ENCODE measurements around the gene SLC7A7. TPM values are rescaled to one million over a fixed set of nuclear protein-coding genes. Genes with fewer than 3 reads are reported as not detected.
"Not testable (repeated sequence)": the region's sequence is repeated elsewhere in the genome, so short reads cannot be mapped to it uniquely, and the experiment has no call there.

Gene SLC7A7
- total RNA-seq, 1 donor from 2014 or later = 8.3 TPM

- H3K36me3 Mint-ChIP-seq = no peaks in the 10 kb centered on the region
- H3K9me3 Mint-ChIP-seq = no peaks in the 10 kb centered on the region
- DNase-seq (ENCODE audit: low spot score in 2 of 2, unreplicated experiment in 2 of 2) = peak; percentile 82 to 99
- H3K4me1 Mint-ChIP-seq = peaks cover 28% of the 10 kb centered on the region
- peak; percentile 98 for TF ChIP-seq CTCF (IDR thresholded peaks at IDR 0.05; ENCODE audit: unreplicated experiment)
- H3K27ac Mint-ChIP-seq = peak overlapping the region; percentile 80
- no peaks in the 10 kb centered on the region for H3K27me3 Mint-ChIP-seq (ENCODE audit: low read depth)
- H3K4me3 Mint-ChIP-seq = peak overlapping the region; percentile 73
Observed at GRCh38 chr14:22852940-22853767, 37.9 kb upstream of the SLC7A7 start.

GRCh38 chr14:22852599-22852939, 37.3 kb upstream of the SLC7A7 start:
- Mint-ChIP-seq H3K27ac (peak overlapping the region; percentile 80), H3K36me3 (no peaks in the 10 kb centered on the region), H3K4me3 (no peak overlapping the region), H3K27me3 (ENCODE audit: low read depth) (no peaks in the 10 kb centered on the region), H3K4me1 (peaks cover 33% of the 10 kb centered on the region), H3K9me3 (no peaks in the 10 kb centered on the region)
- no peak for DNase-seq (ENCODE audit: low spot score in 2 of 2, unreplicated experiment in 2 of 2)
- TF ChIP-seq CTCF (IDR thresholded peaks at IDR 0.05; ENCODE audit: unreplicated experiment) = no peak

DNA sequence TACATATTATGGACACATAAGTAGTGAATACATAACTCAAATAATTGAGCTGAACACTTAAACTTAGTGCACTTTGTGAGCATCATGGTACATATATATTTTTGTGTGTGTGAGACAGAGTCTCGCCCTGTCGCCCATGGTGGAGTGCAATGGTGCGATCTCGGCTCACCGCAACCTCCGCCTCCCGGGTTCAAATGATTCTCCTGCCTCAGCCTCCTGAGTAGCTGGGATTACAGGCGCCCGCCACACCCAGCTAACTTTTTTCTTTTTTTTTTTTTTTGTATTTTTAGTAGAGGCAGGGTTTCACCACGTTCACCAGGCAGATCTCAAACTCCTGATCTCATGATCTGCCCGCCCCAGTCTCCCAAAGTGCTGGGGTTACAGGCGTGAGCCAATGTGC, 36.9 kb upstream of the SLC7A7 start:
- peaks cover 34% of the 10 kb centered on the region for H3K4me1 Mint-ChIP-seq
- H3K4me3 Mint-ChIP-seq; H3K27me3 Mint-ChIP-seq (ENCODE audit: low read depth); H3K27ac Mint-ChIP-seq; H3K9me3 Mint-ChIP-seq; H3K36me3 Mint-ChIP-seq; DNase-seq (ENCODE audit: low spot score in 2 of 2, unreplicated experiment in 2 of 2): not testable (repeated sequence)

- no peak for DNase-seq (ENCODE audit: low spot score in 2 of 2, unreplicated experiment in 2 of 2)
- H3K27ac Mint-ChIP-seq = peak overlapping the region; percentile 64
- H3K9me3 Mint-ChIP-seq = no peaks in the 10 kb centered on the region
- no peaks in the 10 kb centered on the region for H3K27me3 Mint-ChIP-seq (ENCODE audit: low read depth)
- H3K4me3 Mint-ChIP-seq = no peak overlapping the region
- peaks cover 38% of the 10 kb centered on the region for H3K4me1 Mint-ChIP-seq
- no peak for TF ChIP-seq CTCF (IDR thresholded peaks at IDR 0.05; ENCODE audit: unreplicated experiment)
- peaks cover 3% of the 10 kb centered on the region for H3K36me3 Mint-ChIP-seq
Observed at GRCh38 chr14:22850944-22851764, 35.9 kb upstream of the SLC7A7 start.

DNA sequence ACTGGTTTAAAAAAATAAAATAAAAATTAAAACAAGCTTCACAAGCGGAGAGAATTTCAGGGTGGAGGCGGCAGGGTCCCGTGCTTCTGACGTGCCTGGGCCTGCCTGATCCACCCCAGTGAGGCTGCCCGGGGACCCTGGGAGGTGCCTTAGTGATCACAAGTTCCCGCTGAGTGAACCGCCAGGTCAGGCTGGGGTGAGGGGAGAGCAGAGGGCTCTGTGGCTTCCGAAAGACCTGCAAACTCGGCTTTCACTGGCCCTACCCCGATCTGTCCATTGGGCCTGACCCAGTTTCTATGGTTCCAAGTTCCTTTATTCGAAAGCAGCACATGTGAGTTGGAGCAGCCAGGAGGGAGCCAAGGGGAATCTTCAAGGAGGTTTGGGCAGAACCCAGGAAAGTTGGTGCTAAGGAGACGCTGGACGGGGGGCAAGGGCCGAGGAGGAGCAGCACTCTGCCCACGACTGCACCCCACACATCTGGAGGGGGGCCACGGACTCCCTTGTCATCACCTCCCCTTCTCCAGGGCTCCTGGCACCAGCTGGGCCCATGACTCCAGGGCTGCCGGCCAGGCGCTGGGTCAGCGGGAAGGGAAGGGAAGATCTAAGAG, 34.1 kb upstream of the SLC7A7 start:
- H3K4me1 Mint-ChIP-seq = peaks cover 38% of the 10 kb centered on the region
- no peaks in the 10 kb centered on the region for H3K27me3 Mint-ChIP-seq (ENCODE audit: low read depth)
- DNase-seq (ENCODE audit: low spot score in 2 of 2, unreplicated experiment in 2 of 2) = no peak
- H3K36me3 Mint-ChIP-seq = peaks cover 15% of the 10 kb centered on the region
- peak overlapping the region; percentile 97 for H3K27ac Mint-ChIP-seq
- no peaks in the 10 kb centered on the region for H3K9me3 Mint-ChIP-seq
- no peak overlapping the region for H3K4me3 Mint-ChIP-seq
- no peak for TF ChIP-seq CTCF (IDR thresholded peaks at IDR 0.05; ENCODE audit: unreplicated experiment)
